Loucy (cell line): Measurements from ENCODE around the gene ECEL1.
A peak's percentile ranks its signal among the peaks of the same experiment; 100 is the strongest.

ENCODE experiments used
- EZH2phosphoT487 ChIP-seq: fragments of 200-600 bp; IDR thresholded peaks from 2 replicates; pipeline ENCODE4 v1.6.1; 2018; ENCODE audit warnings: antibody characterized with exemption, mild to moderate bottlenecking, moderate library complexity, borderline replicate concordance
- TF ChIP-seq, protein P1 (sequence below): fragments of 200-600 bp; sonication (generic); conservative IDR thresholded peaks from 2 replicates; pipeline ENCODE4 v1.5.1; 2014; ENCODE audit warnings: mild to moderate bottlenecking, antibody characterized with exemption, low read length

DNA sequence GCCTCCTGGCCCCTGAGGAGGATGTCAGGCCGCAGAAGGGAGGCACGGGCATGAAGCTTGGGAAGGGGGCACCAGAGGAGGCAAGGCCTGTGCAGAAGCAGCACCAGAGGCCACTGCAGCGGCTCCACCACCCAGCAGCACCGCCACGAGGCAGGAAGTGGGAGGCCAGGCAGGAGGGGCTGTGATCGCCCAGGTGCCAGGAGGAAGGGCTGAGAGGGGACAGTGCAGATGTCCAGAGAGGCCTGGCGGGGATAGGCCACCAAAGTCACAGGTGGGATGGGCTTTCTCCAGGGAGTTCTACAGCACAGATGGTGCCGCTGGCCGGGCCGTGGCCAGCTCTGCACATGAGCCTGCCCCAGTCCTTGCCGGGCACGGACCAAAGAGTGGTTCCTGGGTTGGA, 37.7 kb downstream of the ECEL1 start:
- TF ChIP-seq, protein P1, sequence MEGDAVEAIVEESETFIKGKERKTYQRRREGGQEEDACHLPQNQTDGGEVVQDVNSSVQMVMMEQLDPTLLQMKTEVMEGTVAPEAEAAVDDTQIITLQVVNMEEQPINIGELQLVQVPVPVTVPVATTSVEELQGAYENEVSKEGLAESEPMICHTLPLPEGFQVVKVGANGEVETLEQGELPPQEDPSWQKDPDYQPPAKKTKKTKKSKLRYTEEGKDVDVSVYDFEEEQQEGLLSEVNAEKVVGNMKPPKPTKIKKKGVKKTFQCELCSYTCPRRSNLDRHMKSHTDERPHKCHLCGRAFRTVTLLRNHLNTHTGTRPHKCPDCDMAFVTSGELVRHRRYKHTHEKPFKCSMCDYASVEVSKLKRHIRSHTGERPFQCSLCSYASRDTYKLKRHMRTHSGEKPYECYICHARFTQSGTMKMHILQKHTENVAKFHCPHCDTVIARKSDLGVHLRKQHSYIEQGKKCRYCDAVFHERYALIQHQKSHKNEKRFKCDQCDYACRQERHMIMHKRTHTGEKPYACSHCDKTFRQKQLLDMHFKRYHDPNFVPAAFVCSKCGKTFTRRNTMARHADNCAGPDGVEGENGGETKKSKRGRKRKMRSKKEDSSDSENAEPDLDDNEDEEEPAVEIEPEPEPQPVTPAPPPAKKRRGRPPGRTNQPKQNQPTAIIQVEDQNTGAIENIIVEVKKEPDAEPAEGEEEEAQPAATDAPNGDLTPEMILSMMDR = peak; percentile 5; the same call in 1 of the 2 replicates
- TF ChIP-seq EZH2phosphoT487 = no peak
